ENCODE data around the gene ACTN3.

The ACTN3 gene

GRCh38 chr11:66546368-66546965 lies at the start of gene ACTN3:
Gene ACTN3 (plus strand): TSS chr11:66546903. CDS start chr11:66546938, 35 bp downstream.
- no peak for TF ChIP-seq GATA3 (IDR thresholded peaks at IDR 0.05; ENCODE audit: low read depth, low read length)
- no peak for TF ChIP-seq GATA2 (IDR thresholded peaks at IDR 0.05; ENCODE audit: low read depth, low read length)

GRCh38 chr11:66497206-66497605 lies 49.5 kb upstream of the ACTN3 start:
- TF ChIP-seq GATA2 (IDR thresholded peaks at IDR 0.05; ENCODE audit: low read depth, low read length) = no peak
- TF ChIP-seq GATA3 (IDR thresholded peaks at IDR 0.05; ENCODE audit: low read depth, low read length) = no peak

- no peak for TF ChIP-seq GATA2 (IDR thresholded peaks at IDR 0.05; ENCODE audit: low read depth, low read length)
- no peak for TF ChIP-seq GATA3 (IDR thresholded peaks at IDR 0.05; ENCODE audit: low read depth, low read length)
These were observed 48.2 kb upstream of the ACTN3 start for GRCh38 chr11:66498506-66498905.

GRCh38 chr11:66505276-66505816 lies 41.4 kb upstream of the ACTN3 start:
- TF ChIP-seq GATA3 (IDR thresholded peaks at IDR 0.05; ENCODE audit: low read depth, low read length) (no peak), GATA2 (IDR thresholded peaks at IDR 0.05; ENCODE audit: low read depth, low read length) (no peak)

GRCh38 chr11:66509131-66509561 lies 37.6 kb upstream of the ACTN3 start:
- no peak for TF ChIP-seq GATA3 (IDR thresholded peaks at IDR 0.05; ENCODE audit: low read depth, low read length)

GRCh38 chr11:66510271-66510989 lies 36.3 kb upstream of the ACTN3 start, which contains the start of gene BBS1:
Gene BBS1 (plus strand): TSS chr11:66510635. CDS start chr11:66510660, 25 bp downstream.
- no peak for TF ChIP-seq GATA3 (IDR thresholded peaks at IDR 0.05; ENCODE audit: low read depth, low read length)
- peak; percentile 26; the same call in 1 of the 2 replicates for TF ChIP-seq GATA2 (IDR thresholded peaks at IDR 0.05; ENCODE audit: low read depth, low read length)

- no peak for TF ChIP-seq GATA3 (IDR thresholded peaks at IDR 0.05; ENCODE audit: low read depth, low read length)
- TF ChIP-seq GATA2 (IDR thresholded peaks at IDR 0.05; ENCODE audit: low read depth, low read length) = no peak
These were observed 35.7 kb upstream of the ACTN3 start for GRCh38 chr11:66510990-66511339.

GRCh38 chr11:66523611-66524010 lies 23.1 kb upstream of the ACTN3 start:
- TF ChIP-seq GATA3 (IDR thresholded peaks at IDR 0.05; ENCODE audit: low read depth, low read length) (no peak), GATA2 (IDR thresholded peaks at IDR 0.05; ENCODE audit: low read depth, low read length) (no peak)

GRCh38 chr11:66524304-66525040 lies 22.2 kb upstream of the ACTN3 start:
- TF ChIP-seq GATA2 (IDR thresholded peaks at IDR 0.05; ENCODE audit: low read depth, low read length) (no peak), GATA3 (IDR thresholded peaks at IDR 0.05; ENCODE audit: low read depth, low read length) (no peak)

- no peak for TF ChIP-seq GATA2 (IDR thresholded peaks at IDR 0.05; ENCODE audit: low read depth, low read length)
- TF ChIP-seq GATA3 (IDR thresholded peaks at IDR 0.05; ENCODE audit: low read depth, low read length) = no peak
These were observed 17.6 kb upstream of the ACTN3 start for GRCh38 chr11:66529069-66529468.

- TF ChIP-seq GATA3 (IDR thresholded peaks at IDR 0.05; ENCODE audit: low read depth, low read length) (no peak), GATA2 (IDR thresholded peaks at IDR 0.05; ENCODE audit: low read depth, low read length) (no peak)
These were observed 17.0 kb upstream of the ACTN3 start for GRCh38 chr11:66529655-66530054.

GRCh38 chr11:66530927-66531709 lies 15.6 kb upstream of the ACTN3 start:
- TF ChIP-seq GATA3 (IDR thresholded peaks at IDR 0.05; ENCODE audit: low read depth, low read length) (no peak), GATA2 (IDR thresholded peaks at IDR 0.05; ENCODE audit: low read depth, low read length) (no peak)

GRCh38 chr11:66531841-66532240 lies 14.9 kb upstream of the ACTN3 start:
- TF ChIP-seq GATA2 (IDR thresholded peaks at IDR 0.05; ENCODE audit: low read depth, low read length) = no peak
- TF ChIP-seq GATA3 (IDR thresholded peaks at IDR 0.05; ENCODE audit: low read depth, low read length) = no peak

- TF ChIP-seq GATA3 (IDR thresholded peaks at IDR 0.05; ENCODE audit: low read depth, low read length) = no peak
- TF ChIP-seq GATA2 (IDR thresholded peaks at IDR 0.05; ENCODE audit: low read depth, low read length) = no peak
These were observed 13.9 kb upstream of the ACTN3 start for GRCh38 chr11:66532784-66533183.

Data from SH-SY5Y (cell line).